H1 (cell line): ENCODE data around the gene OR13H1. TPM values are rescaled to one million over a fixed set of nuclear protein-coding genes. Genes with fewer than 3 reads are reported as not detected.

ENCODE experiments used
- ASH2L ChIP-seq: fragments of 200-600, 300-600 bp; sonication (generic); IDR thresholded peaks from one replicate; pipeline ENCODE4 v1.7.1; 2017; ENCODE audit warnings: low read length
- CHD2 ChIP-seq: IDR thresholded peaks from 2 replicates; pipeline ENCODE4 v1.6.1; 2012; ENCODE audit warnings: low read length, improper control_type of control experiment
- ZNF274 ChIP-seq: IDR thresholded peaks from 2 replicates; pipeline ENCODE4 v1.7.0; 2012; ENCODE audit warnings: low read length, borderline replicate concordance; ENCODE audit errors: extremely low read depth
- polyA plus RNA-seq, 7 experiments: library from polyadenylated mRNA; depleted of rRNA in 3 of 7; stranded (reverse) in 5 of 7; unstranded in 2 of 7; fragments of >200 nt in 5 of 7; fragments of 200-250 nt in 2 of 7; gene quantifications; 1 replicate in 5 of 7; 2 replicates in 1 of 7; 4 replicates in 1 of 7; pipeline versions ENCODE4 v1.2.1 to v1.2.3, GENCODE V29; 2011 to 2013; ENCODE audit warnings: missing spikeins in 2 of 7, mixed read lengths in 2 of 7
- total RNA-seq: library from RNA; stranded (reverse); fragmentation: NEBNext Ultra II Directional; extraction: Animal tissue kit (Norgen Biotek cat#: 25700); gene quantifications from 2 replicates; pipeline ENCODE4 v1.2.1, GENCODE V29; 2021
- TF ChIP-seq, protein P1 (sequence below), 3 experiments: IDR thresholded peaks; 1 replicate in 2 of 3; 2 replicates in 1 of 3; pipeline versions ENCODE4 v1.5.1 to v1.6.1; 2011; ENCODE audit warnings: low read length in 3 of 3, mild to moderate bottlenecking in 3 of 3, inconsistent platforms in 2 of 3, low read depth in 1 of 3, moderate library complexity in 1 of 3; ENCODE audit not compliant: insufficient read depth in 1 of 3; ENCODE audit errors: control extremely low read depth in 1 of 3

Gene OR13H1
- total and polyA plus RNA-seq, 2 of the 8 experiments (the other 6 are each of a cell fraction or from before 2014, with no cell fraction given), result not detected

DNA sequence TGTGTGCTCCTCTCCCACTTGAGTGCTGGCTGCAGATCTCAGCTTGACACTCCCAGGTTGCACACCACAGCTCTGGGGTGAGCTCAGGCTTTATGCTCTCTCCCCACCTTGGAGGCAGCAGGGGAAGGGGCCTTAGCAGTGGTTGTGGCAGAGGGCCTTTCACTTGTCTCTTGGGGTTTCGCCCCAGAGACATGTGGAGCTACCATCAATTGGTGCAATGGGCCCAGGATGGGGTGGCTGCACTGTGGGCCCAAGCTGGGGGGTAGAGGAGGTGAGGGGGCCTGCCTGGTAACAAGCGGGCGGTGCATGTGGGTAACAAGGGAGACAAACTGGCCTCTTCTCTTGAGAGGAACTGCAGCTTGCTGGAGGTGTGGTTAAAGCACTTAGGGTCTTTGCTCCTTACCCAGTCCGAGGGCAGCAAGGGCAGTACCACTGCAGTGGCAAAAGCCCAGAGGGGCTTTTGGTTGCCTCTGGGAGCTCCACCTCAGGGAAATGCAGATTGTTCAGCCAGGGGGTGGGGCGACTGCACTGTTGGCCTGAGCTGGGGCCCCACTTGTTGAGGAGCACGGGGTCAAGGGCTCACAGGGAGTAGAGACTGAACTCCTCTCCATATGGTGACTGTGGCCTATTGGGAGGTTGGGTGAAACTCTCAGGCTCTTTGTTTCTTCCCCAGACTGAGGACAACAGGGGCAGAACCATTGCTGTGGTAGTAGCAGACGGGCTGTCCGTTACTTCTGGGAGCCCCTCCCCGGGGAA lies 30.5 kb upstream of the OR13H1 start (continued):
- TF ChIP-seq, protein P1, sequence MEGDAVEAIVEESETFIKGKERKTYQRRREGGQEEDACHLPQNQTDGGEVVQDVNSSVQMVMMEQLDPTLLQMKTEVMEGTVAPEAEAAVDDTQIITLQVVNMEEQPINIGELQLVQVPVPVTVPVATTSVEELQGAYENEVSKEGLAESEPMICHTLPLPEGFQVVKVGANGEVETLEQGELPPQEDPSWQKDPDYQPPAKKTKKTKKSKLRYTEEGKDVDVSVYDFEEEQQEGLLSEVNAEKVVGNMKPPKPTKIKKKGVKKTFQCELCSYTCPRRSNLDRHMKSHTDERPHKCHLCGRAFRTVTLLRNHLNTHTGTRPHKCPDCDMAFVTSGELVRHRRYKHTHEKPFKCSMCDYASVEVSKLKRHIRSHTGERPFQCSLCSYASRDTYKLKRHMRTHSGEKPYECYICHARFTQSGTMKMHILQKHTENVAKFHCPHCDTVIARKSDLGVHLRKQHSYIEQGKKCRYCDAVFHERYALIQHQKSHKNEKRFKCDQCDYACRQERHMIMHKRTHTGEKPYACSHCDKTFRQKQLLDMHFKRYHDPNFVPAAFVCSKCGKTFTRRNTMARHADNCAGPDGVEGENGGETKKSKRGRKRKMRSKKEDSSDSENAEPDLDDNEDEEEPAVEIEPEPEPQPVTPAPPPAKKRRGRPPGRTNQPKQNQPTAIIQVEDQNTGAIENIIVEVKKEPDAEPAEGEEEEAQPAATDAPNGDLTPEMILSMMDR (IDR thresholded peaks at IDR 0.05; ENCODE audit: control extremely low read depth in 1 of 3, insufficient read depth in 1 of 3, low read depth in 1 of 3, low read length in 3 of 3), result no peak
- TF ChIP-seq CHD2 (no peak), ZNF274 (no peak), ASH2L (no peak)
